ENCODE results near the gene METAP1.

DNA sequence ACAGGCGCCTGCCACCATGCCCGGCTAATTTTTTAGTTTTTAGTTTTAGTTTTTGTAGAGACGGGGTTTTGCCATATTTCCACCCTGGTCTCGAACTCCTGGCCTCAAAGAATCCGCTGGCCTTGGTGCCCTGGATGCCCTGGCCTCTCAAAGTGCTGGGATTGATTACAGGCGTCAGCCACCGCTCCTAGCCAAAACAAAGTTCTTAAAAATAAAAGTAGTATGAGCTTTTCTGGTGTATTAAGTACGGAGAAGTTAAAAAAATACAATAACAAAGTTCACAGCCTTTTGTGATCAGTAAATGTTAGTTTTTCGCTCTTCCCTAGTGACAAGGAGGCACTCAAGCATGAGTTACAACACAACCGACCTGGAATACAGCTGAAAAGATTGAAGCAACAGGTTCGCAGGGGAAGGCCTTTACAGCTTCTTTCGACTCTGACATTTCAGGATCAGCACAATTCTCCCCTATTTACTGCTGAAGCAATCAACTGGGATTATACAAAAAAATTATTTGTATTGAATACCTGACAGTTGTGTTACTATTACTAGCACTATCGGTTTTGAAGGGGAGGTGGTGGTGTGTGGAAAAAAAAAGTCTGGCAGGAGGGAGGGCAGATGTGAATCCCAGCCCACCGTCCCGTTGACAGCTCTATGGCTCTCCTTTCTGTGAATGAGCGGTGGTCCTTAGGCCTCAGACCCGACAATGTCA, 893 bp upstream of the METAP1 start:
- TF ChIP-seq, protein P1, sequence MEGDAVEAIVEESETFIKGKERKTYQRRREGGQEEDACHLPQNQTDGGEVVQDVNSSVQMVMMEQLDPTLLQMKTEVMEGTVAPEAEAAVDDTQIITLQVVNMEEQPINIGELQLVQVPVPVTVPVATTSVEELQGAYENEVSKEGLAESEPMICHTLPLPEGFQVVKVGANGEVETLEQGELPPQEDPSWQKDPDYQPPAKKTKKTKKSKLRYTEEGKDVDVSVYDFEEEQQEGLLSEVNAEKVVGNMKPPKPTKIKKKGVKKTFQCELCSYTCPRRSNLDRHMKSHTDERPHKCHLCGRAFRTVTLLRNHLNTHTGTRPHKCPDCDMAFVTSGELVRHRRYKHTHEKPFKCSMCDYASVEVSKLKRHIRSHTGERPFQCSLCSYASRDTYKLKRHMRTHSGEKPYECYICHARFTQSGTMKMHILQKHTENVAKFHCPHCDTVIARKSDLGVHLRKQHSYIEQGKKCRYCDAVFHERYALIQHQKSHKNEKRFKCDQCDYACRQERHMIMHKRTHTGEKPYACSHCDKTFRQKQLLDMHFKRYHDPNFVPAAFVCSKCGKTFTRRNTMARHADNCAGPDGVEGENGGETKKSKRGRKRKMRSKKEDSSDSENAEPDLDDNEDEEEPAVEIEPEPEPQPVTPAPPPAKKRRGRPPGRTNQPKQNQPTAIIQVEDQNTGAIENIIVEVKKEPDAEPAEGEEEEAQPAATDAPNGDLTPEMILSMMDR (conservative IDR thresholded peaks at IDR 0.05; ENCODE audit: low read length): no peak
- no peak for TF ChIP-seq EZH2phosphoT487 (IDR thresholded peaks at IDR 0.05; ENCODE audit: borderline replicate concordance, low read depth, low read length)

All from OCI-LY7 (cell line).